Measurements from ENCODE around the gene SRSF4. TPM values are rescaled to one million over a fixed set of nuclear protein-coding genes. Genes with fewer than 3 reads are reported as not detected.
"Not testable (repeated sequence)": the region's sequence is repeated elsewhere in the genome, so short reads cannot be mapped to it uniquely, and the experiment has no call there.

SRSF4 gene
- total and polyA plus RNA-seq, 7 donors = 42.2 to 84.8 (median 69.0) TPM

GRCh38 chr1:29225361-29225760 lies 43.7 kb upstream of the SRSF4 start:
- Histone ChIP-seq H3K27me3 (ENCODE audit: insufficient read depth in 3 of 3, low read length in 2 of 3) (no peaks in the 10 kb centered on the region), H3K4me1 (peaks cover 11% of the 10 kb centered on the region), H3K36me3 (ENCODE audit: insufficient read depth in 1 of 2, low read depth in 1 of 2) (peaks cover 13 to 50% of the 10 kb centered on the region in 2 donors), H3K27ac (no peak overlapping the region), H3K9me3 (no peaks in the 10 kb centered on the region), H3K4me3 (no peak overlapping the region)
- no peak for DNase-seq
- no peak for TF ChIP-seq CTCF (IDR thresholded peaks at IDR 0.05)
- intact Hi-C loops (cut with DNase I) = no loop called here
- WGBS, 3 donors = 87 to 89% (median 87%) methylated on average over 4 of the region's 4 CpGs
- no peak for ATAC-seq

DNA sequence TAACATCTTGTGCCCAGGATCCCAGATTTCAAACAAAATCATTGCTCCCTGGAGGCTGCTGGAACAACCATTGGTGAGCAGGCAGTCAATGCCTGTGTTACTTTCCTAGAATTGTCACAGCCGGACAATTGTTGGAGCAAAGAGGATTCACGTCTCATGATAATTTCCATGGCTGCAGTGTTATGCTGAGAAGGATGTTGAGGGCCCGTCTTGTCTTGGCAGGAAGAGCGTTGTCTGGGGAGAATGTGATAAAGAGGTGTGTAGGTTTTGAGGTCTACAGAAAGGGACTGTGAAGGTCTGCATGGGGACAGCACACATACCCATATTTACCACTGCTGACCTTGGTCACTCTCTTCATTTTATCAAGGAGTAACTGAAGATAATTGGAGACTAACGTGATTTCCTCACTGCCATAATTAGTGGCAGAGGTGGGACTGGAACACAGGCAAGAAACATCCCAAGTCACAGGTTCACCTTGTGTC lies 42.7 kb upstream of the SRSF4 start:
- Histone ChIP-seq H3K36me3 (ENCODE audit: insufficient read depth in 1 of 2, low read depth in 1 of 2) (peaks cover 13 to 58% of the 10 kb centered on the region in 2 donors), H3K4me3 (no peak overlapping the region), H3K4me1 (peaks cover 3% of the 10 kb centered on the region), H3K27me3 (ENCODE audit: insufficient read depth in 3 of 3, low read length in 2 of 3) (no peaks in the 10 kb centered on the region), H3K27ac (no peak overlapping the region), H3K9me3 (no peaks in the 10 kb centered on the region)
- ATAC-seq = no peak
- TF ChIP-seq CTCF (IDR thresholded peaks at IDR 0.05) = no peak
- intact Hi-C loops (cut with DNase I) = no loop called here
- DNase-seq = no peak
- 88 to 92% (median 89%) methylated on average over 5 of the region's 5 CpGs for WGBS, 3 donors

- Histone ChIP-seq H3K9me3 (no peaks in the 10 kb centered on the region), H3K4me1 (no peaks in the 10 kb centered on the region), H3K27me3 (ENCODE audit: insufficient read depth in 3 of 3, low read length in 2 of 3) (no peaks in the 10 kb centered on the region), H3K27ac (no peak overlapping the region), H3K4me3 (no peak overlapping the region), H3K36me3 (ENCODE audit: insufficient read depth in 1 of 2, low read depth in 1 of 2) (peaks cover 13 to 65% of the 10 kb centered on the region in 2 donors)
- intact Hi-C loops (cut with DNase I) = no loop called here
- WGBS, 3 donors = 81 to 88% (median 86%) methylated on average over 6 of the region's 6 CpGs
- DNase-seq (no peak), ATAC-seq (no peak)
- no peak for TF ChIP-seq CTCF (IDR thresholded peaks at IDR 0.05)
Observed at GRCh38 chr1:29223521-29223920, 41.8 kb upstream of the SRSF4 start.

- WGBS, 3 donors = 82 to 93% (median 93%) methylated on average over 1 of the region's 1 CpG
- no peak for TF ChIP-seq CTCF (IDR thresholded peaks at IDR 0.05)
- intact Hi-C loops (cut with DNase I) = no loop called here
- Histone ChIP-seq H3K4me3 (no peak overlapping the region), H3K9me3 (no peaks in the 10 kb centered on the region), H3K27me3 (ENCODE audit: insufficient read depth in 3 of 3, low read length in 2 of 3) (no peaks in the 10 kb centered on the region), H3K36me3 (ENCODE audit: insufficient read depth in 1 of 2, low read depth in 1 of 2) (peaks cover 13 to 69% of the 10 kb centered on the region in 2 donors), H3K27ac (no peak overlapping the region), H3K4me1 (no peaks in the 10 kb centered on the region)
- ATAC-seq = no peak
- no peak for DNase-seq
Observed at GRCh38 chr1:29222686-29223085, 41.0 kb upstream of the SRSF4 start.

- H3K9me3 ChIP-seq; DNase-seq; ATAC-seq; H3K27me3 ChIP-seq (ENCODE audit: insufficient read depth in 3 of 3, low read length in 2 of 3); intact Hi-C loops (cut with DNase I); H3K4me3 ChIP-seq; H3K4me1 ChIP-seq; H3K27ac ChIP-seq: not testable (repeated sequence)
- H3K36me3 ChIP-seq (ENCODE audit: insufficient read depth in 1 of 2, low read depth in 1 of 2) = peaks cover 13 to 69% of the 10 kb centered on the region in 2 donors
- WGBS, 3 donors = 84 to 93% (median 85%) methylated on average over 6 of the region's 6 CpGs
Observed at GRCh38 chr1:29222260-29222659, 40.6 kb upstream of the SRSF4 start.

All from psoas muscle (tissue), 8 donors.